HepG2 (cell line): ENCODE data around the gene OGFR. TPM values are rescaled to one million over a fixed set of nuclear protein-coding genes. Genes with fewer than 3 reads are reported as not detected.

Experiments used
- ATAC-seq: fragments of 200-7000 bp; cut with Tn5 transposase; 3 replicates; pipeline ENCODE4 v1.9.1; 2020; ENCODE audit warnings: mild to moderate bottlenecking, moderate library complexity
- BruUV-seq: library from RNA; stranded (reverse); fragments of 400-500 nt; replicated peaks from 2 replicates; lab custom pipeline; 2021; lab: Mats Ljungman, UMichigan
- CTCF ChIA-PET: fragments of 300-600 bp; formaldehyde crosslinking; extraction: SDS; loops from one replicate; lab custom pipeline; 2021; ENCODE audit warnings: low total read pairs, inconsistent platforms, low intra/inter-chr PET ratio; lab: Yijun Ruan, JAX
- POLR2A ChIA-PET: fragments of 350-600 bp; sonication (Branson Sonifier 250); formaldehyde crosslinking; loops from one replicate; lab custom pipeline; 2020; ENCODE audit warnings: antibody characterized with exemption, inconsistent platforms; lab: Yijun Ruan, JAX
- DNase-seq: peaks from one replicate; pipeline ENCODE4 v3.0.0-alpha.2; 2015; ENCODE audit warnings: low spot score
- FAIRE-seq: peaks from 3 replicates; lab custom pipeline; 2011; peaks lifted over from hg19 to GRCh38; lab: Jason Lieb, UNC
- H2AFZ ChIP-seq: one replicate; pipeline ENCODE4 v1.6.1; 2011; ENCODE audit warnings: low read length, inconsistent platforms
- H3K27ac ChIP-seq: fragments of 300-600 bp; 3 replicates; pipeline ENCODE4 v1.8.0; 2011; ENCODE audit warnings: mixed run types, mild to moderate bottlenecking, mixed read lengths, low read length, inconsistent platforms; ENCODE audit not compliant: insufficient read depth; ENCODE audit errors: extremely low read length
- H3K27me3 ChIP-seq, 2 experiments: fragments of 200-600 bp in 1 of 2; 2 replicates in 1 of 2; 3 replicates in 1 of 2; pipeline versions ENCODE4 v1.6.0 to v1.8.0; 2011; ENCODE audit warnings: low read length in 2 of 2, mild to moderate bottlenecking in 2 of 2, moderate library complexity in 2 of 2, inconsistent platforms in 1 of 2; ENCODE audit not compliant: insufficient read depth in 2 of 2, control insufficient read depth in 1 of 2
- H3K36me3 ChIP-seq, 2 experiments: fragments of 200-600 bp in 1 of 2; replicated peaks in 1 of 2; 2 replicates in 1 of 2; 3 replicates in 1 of 2; pipeline versions ENCODE4 v1.5.1 to v1.8.0; 2011; ENCODE audit warnings: low read length in 2 of 2, inconsistent platforms in 1 of 2; ENCODE audit not compliant: insufficient read depth in 2 of 2, control insufficient read depth in 1 of 2
- H3K4me1 ChIP-seq: 2 replicates; pipeline ENCODE4 v1.5.1; 2012; ENCODE audit warnings: low read length, inconsistent platforms; ENCODE audit not compliant: insufficient read depth
- H3K4me2 ChIP-seq: 2 replicates; pipeline ENCODE4 v1.6.0; 2011; ENCODE audit warnings: low read depth, low read length, inconsistent platforms
- H3K4me3 ChIP-seq, 3 experiments: fragments of 200-600 bp in 1 of 3; sonication (generic), shearing (Covaris generic) in 1 of 3; replicated peaks in 1 of 3; 2 replicates each; pipeline ENCODE4 v1.5.1; 2011 to 2016; ENCODE audit warnings: low read length in 3 of 3, inconsistent platforms in 2 of 3, low read depth in 2 of 3, mild to moderate bottlenecking in 2 of 3, control low read depth in 1 of 3, mixed read lengths in 1 of 3; ENCODE audit not compliant: insufficient read depth in 1 of 3
- H3K79me2 ChIP-seq: one replicate; pipeline ENCODE4 v1.6.1; 2011; ENCODE audit warnings: low read length, inconsistent platforms; ENCODE audit not compliant: insufficient read depth
- H3K9ac ChIP-seq: 2 replicates; pipeline ENCODE4 v1.6.0; 2011; ENCODE audit warnings: mild to moderate bottlenecking, low read depth, low read length, inconsistent platforms; ENCODE audit not compliant: insufficient read depth
- H3K9me3 ChIP-seq: 2 replicates; pipeline ENCODE4 v1.5.1; 2012; ENCODE audit warnings: mild to moderate bottlenecking, low read length
- H4K20me1 ChIP-seq: 2 replicates; pipeline ENCODE4 v1.6.0; 2011; ENCODE audit warnings: inconsistent platforms, mild to moderate bottlenecking, low read length, moderate library complexity; ENCODE audit not compliant: insufficient read depth
- GZF1 ChIP-seq: sonication (generic); formaldehyde crosslinking; IDR thresholded peaks from 2 replicates; pipeline ENCODE4 v1.5.1; 2020; ENCODE audit warnings: mild to moderate bottlenecking, missing genetic modification reagents
- HDAC2 ChIP-seq: sonication (generic); formaldehyde crosslinking; IDR thresholded peaks from 2 replicates; pipeline ENCODE4 v1.4.0; 2020; ENCODE audit warnings: missing genetic modification reagents
- HNRNPK ChIP-seq: fragments of 200-400 bp; formaldehyde crosslinking; IDR thresholded peaks from 2 replicates; pipeline ENCODE4 v1.6.1; 2018; ENCODE audit warnings: low read length, low read depth, moderate library complexity, mild to moderate bottlenecking; ENCODE audit not compliant: poor library complexity, severe bottlenecking
- MED8 ChIP-seq: sonication (generic); formaldehyde crosslinking; IDR thresholded peaks from 2 replicates; pipeline ENCODE4 v1.8.1; 2023; ENCODE audit warnings: mild to moderate bottlenecking, missing genetic modification reagents; ENCODE audit not compliant: insufficient replicate concordance
- MXD4 ChIP-seq: IDR thresholded peaks from 2 replicates; pipeline ENCODE4 v1.6.1; 2016; ENCODE audit warnings: mild to moderate bottlenecking, missing biosample characterization, missing genetic modification reagents
- NRL ChIP-seq: sonication (generic); formaldehyde crosslinking; IDR thresholded peaks from 2 replicates; pipeline ENCODE4 v1.5.0; 2020; ENCODE audit warnings: missing genetic modification reagents, mild to moderate bottlenecking, moderate library complexity, borderline replicate concordance
- RARG ChIP-seq: sonication (generic); formaldehyde crosslinking; IDR thresholded peaks from 2 replicates; pipeline ENCODE4 v1.4.0; 2020; ENCODE audit warnings: low read depth, mild to moderate bottlenecking, missing genetic modification reagents
- ZBTB1 ChIP-seq: sonication (generic); formaldehyde crosslinking; IDR thresholded peaks from 2 replicates; pipeline ENCODE4 v1.4.0; 2020; ENCODE audit warnings: missing genetic modification reagents, borderline replicate concordance
- ZBTB7B ChIP-seq: sonication (generic); formaldehyde crosslinking; IDR thresholded peaks from 2 replicates; pipeline ENCODE4 v1.4.0; 2020; ENCODE audit warnings: missing genetic modification reagents
- ZNF782 ChIP-seq: sonication (generic); formaldehyde crosslinking; IDR thresholded peaks from 2 replicates; pipeline ENCODE4 v1.4.0; 2020; ENCODE audit warnings: missing genetic modification reagents, mild to moderate bottlenecking, borderline replicate concordance
- ZSCAN22 ChIP-seq: sonication (generic); formaldehyde crosslinking; IDR thresholded peaks from 2 replicates; pipeline ENCODE4 v1.4.0; 2020; ENCODE audit warnings: mild to moderate bottlenecking, missing genetic modification reagents
- WGBS: methylation state at CpG from one replicate; pipeline ENCODE4 v1.1.6; 2017; ENCODE audit warnings: low lambda C conversion rate; 5-methylcytosine and 5-hydroxymethylcytosine counted together
- in situ Hi-C: cut with HindIII; loops from 2 replicates; pipeline ENCODE4 v1.10.0; 2017; ENCODE audit warnings: low pct_unique_long_range_greater_than_20kb; ENCODE audit not compliant: extremely low pct_ligation_motif_present
- intact Hi-C: fragments of 100-400 bp; cut with micrococcal nuclease; formaldehyde crosslinking; loops from one replicate; pipeline ENCODE4 v1.10.0; 2022; ENCODE audit not compliant: unreplicated experiment
- polyA plus RNA-seq, 8 experiments: library from polyadenylated mRNA; depleted of rRNA in 3 of 8; stranded (reverse) in 7 of 8; unstranded in 1 of 8; fragments of >200 nt; fragmentation: Illumina TruSeq in 4 of 8; extraction: Trizol in 4 of 8; gene quantifications; 2 replicates each; pipeline versions ENCODE4 v1.2.1 to v1.2.3, GENCODE V29; 2011 to 2016; ENCODE audit warnings: low read depth in 4 of 8, missing spikeins in 1 of 8, mixed read lengths in 1 of 8; ENCODE audit not compliant: insufficient read depth in 1 of 8
- total RNA-seq, 5 experiments: library from RNA; depleted of rRNA; stranded (reverse); fragments of >200 nt; fragmentation: Illumina TruSeq; extraction: Trizol; gene quantifications; 2 replicates each; pipeline ENCODE4 v1.2.3, GENCODE V29; 2016; ENCODE audit warnings: low read depth in 1 of 5
- TF ChIP-seq, protein P1 (sequence below): sonication (generic); formaldehyde crosslinking; IDR thresholded peaks from 2 replicates; pipeline ENCODE4 v1.8.1; 2023; ENCODE audit warnings: missing genetic modification reagents, mild to moderate bottlenecking, borderline replicate concordance
- TF ChIP-seq, protein P2 (sequence below): sonication (generic); formaldehyde crosslinking; IDR thresholded peaks from 2 replicates; pipeline ENCODE4 v1.5.0; 2020; ENCODE audit warnings: missing genetic modification reagents, mild to moderate bottlenecking, borderline replicate concordance

OGFR gene
- total and polyA plus RNA-seq, 2 of the 13 experiments (the other 11 are each of a cell fraction or from before 2014, with no cell fraction given): 47.7 to 81.8 TPM

DNA sequence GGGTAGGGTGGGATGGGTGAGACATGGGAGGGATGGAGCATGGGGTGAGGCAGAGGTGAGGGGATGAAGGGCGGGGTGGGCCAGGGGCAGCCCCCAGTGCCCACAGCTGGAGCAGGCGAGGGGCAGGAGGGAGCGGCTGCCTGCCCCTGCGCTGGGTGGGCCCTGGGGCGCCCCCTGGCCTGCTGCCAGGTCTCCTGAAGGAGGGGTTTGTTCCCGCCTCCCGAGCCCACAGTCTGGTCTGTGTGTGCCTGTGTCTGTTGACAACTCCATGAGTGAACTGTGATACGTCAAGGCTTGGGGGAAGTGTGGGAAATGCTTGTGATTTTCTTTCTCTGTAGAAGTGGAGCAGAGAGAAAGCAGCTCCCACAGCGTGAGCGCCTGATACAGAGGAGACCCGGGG is 19.2 kb upstream of the OGFR start:
- Histone ChIP-seq H3K4me2 (no peak overlapping the region), H3K9me3 (no peaks in the 10 kb centered on the region), H4K20me1 (no peaks in the 10 kb centered on the region), H3K4me1 (peaks cover 39% of the 10 kb centered on the region), H3K27me3 (peaks cover 23 to 91% of the 10 kb centered on the region in 2 experiments), H3K4me3 (no peak overlapping the region), H2AFZ (no peak overlapping the region), H3K36me3 (no peaks in the 10 kb centered on the region), H3K79me2 (no peaks in the 10 kb centered on the region), H3K27ac (no peak overlapping the region), H3K9ac (no peak overlapping the region)
- TF ChIP-seq ZNF782 (CRISPR knock-in tag): no peak
- 0 out of 2 replicates have a peak, but pooled peaks have one; percentile 36 for TF ChIP-seq NRL (CRISPR knock-in tag)
- no peak for TF ChIP-seq ZBTB1
- no peak for TF ChIP-seq GZF1 (CRISPR knock-in tag)
- TF ChIP-seq RARG (CRISPR knock-in tag): no peak
- TF ChIP-seq MXD4 (CRISPR knock-in tag): no peak
- TF ChIP-seq MED8 (CRISPR knock-in tag): no peak
- TF ChIP-seq, protein P1, sequence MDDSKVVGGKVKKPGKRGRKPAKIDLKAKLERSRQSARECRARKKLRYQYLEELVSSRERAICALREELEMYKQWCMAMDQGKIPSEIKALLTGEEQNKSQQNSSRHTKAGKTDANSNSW (CRISPR knock-in tag): no peak
- no peak for TF ChIP-seq ZSCAN22 (CRISPR knock-in tag)
- peak; percentile 78 for TF ChIP-seq HNRNPK
- TF ChIP-seq, protein P2, sequence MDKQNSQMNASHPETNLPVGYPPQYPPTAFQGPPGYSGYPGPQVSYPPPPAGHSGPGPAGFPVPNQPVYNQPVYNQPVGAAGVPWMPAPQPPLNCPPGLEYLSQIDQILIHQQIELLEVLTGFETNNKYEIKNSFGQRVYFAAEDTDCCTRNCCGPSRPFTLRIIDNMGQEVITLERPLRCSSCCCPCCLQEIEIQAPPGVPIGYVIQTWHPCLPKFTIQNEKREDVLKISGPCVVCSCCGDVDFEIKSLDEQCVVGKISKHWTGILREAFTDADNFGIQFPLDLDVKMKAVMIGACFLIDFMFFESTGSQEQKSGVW (CRISPR knock-in tag): no peak
- no peak for TF ChIP-seq ZBTB7B
- TF ChIP-seq HDAC2 (CRISPR knock-in tag): no peak
- no TSS peak for BruUV-seq
- POLR2A ChIA-PET: interaction anchor here (0.7 kb wide), 1 partner anchor 9 kb away, joined by 3 read pairs; no protein-coding TSS in a partner anchor
- intact Hi-C loops (no loop called here), in situ Hi-C loops (loop anchor here (25.0 kb wide), 1 partner anchor 273 kb away; no protein-coding TSS in a partner anchor)
- CTCF ChIA-PET: no interaction called here
- no peak for DNase-seq
- WGBS: 25% methylated on average over 11 of the region's 11 CpGs
- no peak for ATAC-seq
- no peak for FAIRE-seq
